HFFc6 (cell line): ENCODE results near the gene CACNA1C. TPM values are rescaled to one million over a fixed set of nuclear protein-coding genes. Genes with fewer than 3 reads are reported as not detected.

ENCODE experiments used
- DNase-seq: peaks from one replicate; pipeline ENCODE4 v3.0.0-alpha.2; 2018
- H3K27ac Mint-ChIP-seq: 2 replicates; pipeline ENCODE4 v1.8.0; 2020; ENCODE audit warnings: mild to moderate bottlenecking, mixed read lengths
- H3K27me3 Mint-ChIP-seq: 2 replicates; pipeline ENCODE4 v1.8.0; 2021; ENCODE audit warnings: mild to moderate bottlenecking, moderate library complexity, mixed read lengths; ENCODE audit not compliant: insufficient read depth
- H3K36me3 Mint-ChIP-seq: 2 replicates; pipeline ENCODE4 v1.8.0; 2021; ENCODE audit warnings: low read depth, mixed read lengths
- H3K4me1 Mint-ChIP-seq: 2 replicates; pipeline ENCODE4 v1.8.0; 2020; ENCODE audit warnings: low read depth, mixed read lengths
- H3K4me3 Mint-ChIP-seq: 2 replicates; pipeline ENCODE4 v1.8.0; 2020; ENCODE audit warnings: mild to moderate bottlenecking, moderate library complexity, mixed read lengths
- H3K9me3 Mint-ChIP-seq: 2 replicates; pipeline ENCODE4 v1.8.0; 2020; ENCODE audit warnings: mild to moderate bottlenecking, mixed read lengths
- CTCF ChIP-seq: fragments of 200-600 bp; sonication (generic); IDR thresholded peaks from 2 replicates; pipeline ENCODE4 v1.5.0; 2021; ENCODE audit warnings: antibody characterized with exemption, mild to moderate bottlenecking
- total RNA-seq, 6 experiments: library from RNA; stranded (reverse); fragmentation: NEBNext Ultra II Directional; extraction: Animal tissue kit (Norgen Biotek cat#: 25700); gene quantifications; 2 replicates in 1 of 6; 3 replicates in 5 of 6; pipeline ENCODE4 v1.2.3, GENCODE V29; 2021

Gene CACNA1C
- total RNA-seq, 6 experiments from 2014 or later, result 6.7 to 11.5 (median 10.6) TPM

- Mint-ChIP-seq H3K4me3 (no peak overlapping the region), H3K27ac (no peak overlapping the region), H3K4me1 (no peaks in the 10 kb centered on the region), H3K9me3 (no peaks in the 10 kb centered on the region), H3K36me3 (no peaks in the 10 kb centered on the region), H3K27me3 (peaks cover 34% of the 10 kb centered on the region)
- TF ChIP-seq CTCF, result no peak
- no peak for DNase-seq
Observed at GRCh38 chr12:2722806-2723205, 670.0 kb downstream of the CACNA1C start.

GRCh38 chr12:2732290-2732689 is 679.5 kb downstream of the CACNA1C start:
- TF ChIP-seq CTCF, result no peak
- Mint-ChIP-seq H3K9me3 (no peaks in the 10 kb centered on the region), H3K27ac (no peak overlapping the region), H3K4me1 (no peaks in the 10 kb centered on the region), H3K36me3 (no peaks in the 10 kb centered on the region), H3K4me3 (no peak overlapping the region), H3K27me3 (peaks cover 50% of the 10 kb centered on the region)
- DNase-seq, result no peak

- H3K36me3 Mint-ChIP-seq, result no peaks in the 10 kb centered on the region
- H3K9me3 Mint-ChIP-seq, result no peaks in the 10 kb centered on the region
Observed at GRCh38 chr12:2733493-2734355, 680.9 kb downstream of the CACNA1C start.

GRCh38 chr12:2735432-2735831 is 682.6 kb downstream of the CACNA1C start:
- no peaks in the 10 kb centered on the region for H3K4me1 Mint-ChIP-seq

More at GRCh38 chr12:2733493-2734355, 680.9 kb downstream of the CACNA1C start:
- Mint-ChIP-seq H3K27me3 (peaks cover 53% of the 10 kb centered on the region), H3K27ac (no peak overlapping the region), H3K4me3 (no peak overlapping the region), H3K4me1 (no peaks in the 10 kb centered on the region)
- TF ChIP-seq CTCF, result peak; percentile 14; the same call in 1 of the 2 replicates
- DNase-seq, result no peak

GRCh38 chr12:2737656-2738241 is 685.0 kb downstream of the CACNA1C start:
- TF ChIP-seq CTCF, result no peak
- Mint-ChIP-seq H3K36me3 (no peaks in the 10 kb centered on the region), H3K27ac (no peak overlapping the region), H3K27me3 (peaks cover 47% of the 10 kb centered on the region), H3K9me3 (no peaks in the 10 kb centered on the region), H3K4me1 (no peaks in the 10 kb centered on the region), H3K4me3 (no peak overlapping the region)
- DNase-seq, result no peak

More at GRCh38 chr12:2735432-2735831, 682.6 kb downstream of the CACNA1C start:
- H3K4me3 Mint-ChIP-seq, result no peak overlapping the region
- no peaks in the 10 kb centered on the region for H3K36me3 Mint-ChIP-seq
- no peaks in the 10 kb centered on the region for H3K9me3 Mint-ChIP-seq
- no peak overlapping the region for H3K27ac Mint-ChIP-seq
- H3K27me3 Mint-ChIP-seq, result peaks cover 43% of the 10 kb centered on the region
- TF ChIP-seq CTCF, result no peak
- no peak for DNase-seq
